GM19238 (cell line): ENCODE results near the gene TEAD1.
"Not testable (repeated sequence)": the region's sequence is repeated elsewhere in the genome, so short reads cannot be mapped to it uniquely, and the experiment has no call there.

Source experiments
- DNase-seq: peaks from one replicate; pipeline ENCODE4 v3.0.0; 2011; ENCODE audit warnings: low spot score; ENCODE audit not compliant: insufficient read length

Gene TEAD1

GRCh38 chr11:12733091-12733490 is 58.9 kb downstream of the TEAD1 start:
- DNase-seq, result no peak

GRCh38 chr11:12734625-12735024 is 60.4 kb downstream of the TEAD1 start:
- DNase-seq, result no peak

GRCh38 chr11:12735262-12735661 is 61.0 kb downstream of the TEAD1 start:
- no peak for DNase-seq

GRCh38 chr11:12737024-12737423 is 62.8 kb downstream of the TEAD1 start:
- no peak for DNase-seq

GRCh38 chr11:12741671-12742216 is 67.5 kb downstream of the TEAD1 start:
- DNase-seq, result no peak

- DNase-seq, result no peak
These were observed 69.7 kb downstream of the TEAD1 start for GRCh38 chr11:12743834-12744449.

GRCh38 chr11:12744826-12745502 is 70.7 kb downstream of the TEAD1 start:
- DNase-seq, result no peak

GRCh38 chr11:12745787-12746186 is 71.6 kb downstream of the TEAD1 start:
- DNase-seq, result no peak

GRCh38 chr11:12746593-12747097 is 72.4 kb downstream of the TEAD1 start:
- no peak for DNase-seq

GRCh38 chr11:12748561-12748960 is 74.3 kb downstream of the TEAD1 start:
- DNase-seq, result no peak

- DNase-seq, result no peak
These were observed 75.2 kb downstream of the TEAD1 start for GRCh38 chr11:12749442-12749841.

- DNase-seq, result no peak
These were observed 76.0 kb downstream of the TEAD1 start for GRCh38 chr11:12750181-12750580.

GRCh38 chr11:12752868-12753524 is 78.8 kb downstream of the TEAD1 start:
- DNase-seq, result no peak

- no peak for DNase-seq
These were observed 79.8 kb downstream of the TEAD1 start for GRCh38 chr11:12754021-12754420.

- DNase-seq, result no peak
These were observed 80.5 kb downstream of the TEAD1 start for GRCh38 chr11:12754582-12755234.

GRCh38 chr11:12755510-12756453 is 81.6 kb downstream of the TEAD1 start:
- DNase-seq, result no peak

- no peak for DNase-seq
These were observed 82.2 kb downstream of the TEAD1 start for GRCh38 chr11:12756454-12756806.

- DNase-seq, result no peak
These were observed 82.6 kb downstream of the TEAD1 start for GRCh38 chr11:12756867-12757266.

GRCh38 chr11:12757416-12757815 is 83.2 kb downstream of the TEAD1 start:
- DNase-seq, result no peak

GRCh38 chr11:12758117-12758516 is 83.9 kb downstream of the TEAD1 start:
- not testable (repeated sequence) for DNase-seq

GRCh38 chr11:12761029-12761428 is 86.8 kb downstream of the TEAD1 start:
- DNase-seq, result no peak
